SU-DHL-6 (cell line): ENCODE results near the gene SYPL2.

ENCODE experiments used
- H2AFZ ChIP-seq: fragments of 200-600 bp; sonication (generic); 2 replicates; pipeline ENCODE4 v1.6.1; 2014; ENCODE audit warnings: low read depth, mild to moderate bottlenecking, moderate library complexity, mixed read lengths, antibody characterized with exemption, low read length; ENCODE audit not compliant: severe bottlenecking
- H3F3A ChIP-seq: fragments of 200-600 bp; shearing (Covaris generic); 2 replicates; pipeline ENCODE4 v1.6.0; 2016; ENCODE audit warnings: antibody characterized with exemption, mild to moderate bottlenecking; ENCODE audit not compliant: insufficient read depth
- H3K27ac ChIP-seq: fragments of 200-600 bp; sonication (generic); 2 replicates; pipeline ENCODE4 v1.5.1; 2016; ENCODE audit warnings: low read depth, mild to moderate bottlenecking, low read length, moderate library complexity, mixed read lengths
- H3K27me3 ChIP-seq: fragments of 200-600 bp; sonication (generic), shearing (Covaris generic); 2 replicates; pipeline ENCODE4 v1.6.0; 2014; ENCODE audit warnings: mild to moderate bottlenecking, low read length
- H3K36me3 ChIP-seq: fragments of 200-600 bp; sonication (generic); 2 replicates; pipeline ENCODE4 v1.6.1; 2014; ENCODE audit warnings: mild to moderate bottlenecking, low read length, mixed read lengths
- H3K4me2 ChIP-seq: fragments of 300-600, 200-600 bp; shearing (Covaris generic), sonication (generic); 2 replicates; pipeline ENCODE4 v1.6.0; 2014; ENCODE audit warnings: low read length, low read depth, mild to moderate bottlenecking; ENCODE audit not compliant: poor library complexity, severe bottlenecking
- H3K4me3 ChIP-seq: fragments of 200-600 bp; sonication (generic); 2 replicates; pipeline ENCODE4 v1.5.1; 2014; ENCODE audit warnings: antibody characterized with exemption, low read length, mild to moderate bottlenecking, mixed read lengths; ENCODE audit not compliant: insufficient read depth, poor library complexity, severe bottlenecking
- H3K79me2 ChIP-seq: fragments of 200-600 bp; sonication (generic); 2 replicates; pipeline ENCODE4 v1.6.1; 2014; ENCODE audit warnings: mild to moderate bottlenecking, low read length, moderate library complexity; ENCODE audit not compliant: insufficient read depth
- H3K9ac ChIP-seq: fragments of 200-600 bp; sonication (generic); 2 replicates; pipeline ENCODE4 v1.7.0; 2014; ENCODE audit warnings: mild to moderate bottlenecking, low read length
- H3K9me2 ChIP-seq: fragments of 200-600 bp; sonication (generic); replicated peaks from 2 replicates; pipeline ENCODE4 v1.6.1; 2014; ENCODE audit warnings: low read length; ENCODE audit not compliant: insufficient read depth
- H3K9me3 ChIP-seq: fragments of 200-600 bp; sonication (generic); 2 replicates; pipeline ENCODE4 v1.6.1; 2014; ENCODE audit warnings: low read length, mixed read lengths; ENCODE audit not compliant: insufficient read depth
- H4K20me1 ChIP-seq: fragments of 200-600 bp; sonication (generic); 2 replicates; pipeline ENCODE4 v1.6.1; 2014; ENCODE audit warnings: low read depth, mild to moderate bottlenecking, antibody characterized with exemption, low read length, moderate library complexity, mixed read lengths
- CTCF ChIP-seq: fragments of 200-600 bp; sonication (generic); IDR thresholded peaks from one replicate; pipeline ENCODE4 v1.5.1; 2017; ENCODE audit warnings: antibody characterized with exemption, mild to moderate bottlenecking, low read length, moderate library complexity; ENCODE audit not compliant: insufficient read depth, poor library complexity, severe bottlenecking
- EZH2phosphoT487 ChIP-seq: fragments of 200-600 bp; sonication (generic), shearing (Covaris generic); conservative IDR thresholded peaks from 2 replicates; pipeline ENCODE4 v1.6.1; 2018; ENCODE audit warnings: mild to moderate bottlenecking, antibody characterized with exemption, low read length, moderate library complexity, mixed read lengths

SYPL2 gene

GRCh38 chr1:109426281-109427170 is 39.8 kb upstream of the SYPL2 start, which contains the start of gene PSMA5:
PSMA5 (minus strand) TSS chr1:109426448; CDS start chr1:109426330, 118 bp downstream.
- peak within 1 kb of the TSS; percentile 77 for H2AFZ ChIP-seq
- peak within 1 kb of the TSS; percentile 85 for H3K4me2 ChIP-seq
- H3K9ac ChIP-seq, result peak within 1 kb of the TSS; percentile 64
- peaks cover 4% of the 10 kb centered on the region for H3F3A ChIP-seq
- H3K9me2 ChIP-seq, result no peaks in the 10 kb centered on the region
- H3K27ac ChIP-seq, result peak within 1 kb of the TSS; percentile 82
- no peak for TF ChIP-seq CTCF
- TF ChIP-seq EZH2phosphoT487, result no peak
- H3K9me3 ChIP-seq, result no peaks in the 10 kb centered on the region
- H3K36me3 ChIP-seq, result peaks cover 2% of the 10 kb centered on the region; the same call in 1 of the 2 replicates
- H3K27me3 ChIP-seq, result no peaks in the 10 kb centered on the region
- peak within 1 kb of the TSS; percentile 77 for H3K4me3 ChIP-seq
- H3K79me2 ChIP-seq, result peaks cover 44% of the 10 kb centered on the region
- H4K20me1 ChIP-seq, result no peaks in the 10 kb centered on the region

DNA sequence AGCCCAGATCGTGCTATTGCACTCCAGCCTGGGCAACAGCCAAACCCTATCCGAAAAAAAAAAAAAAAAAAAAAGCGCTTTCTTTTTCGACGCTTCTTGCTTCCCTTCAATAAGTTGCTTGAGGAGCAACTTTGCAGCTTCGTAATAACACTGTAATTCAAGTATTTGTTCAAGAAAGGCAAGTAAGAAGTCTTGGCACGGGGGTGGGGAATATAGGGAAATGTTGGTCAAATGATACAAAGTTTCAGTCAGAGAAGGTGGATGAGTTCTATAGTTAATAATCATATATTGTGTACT is 39.2 kb upstream of the SYPL2 start:
- H3K27ac ChIP-seq, result no peak overlapping the region
- peaks cover 40% of the 10 kb centered on the region for H3K79me2 ChIP-seq
- no peaks in the 10 kb centered on the region for H4K20me1 ChIP-seq
- H2AFZ ChIP-seq, result peak overlapping the region; percentile 26
- H3K27me3 ChIP-seq, result no peaks in the 10 kb centered on the region
- peak overlapping the region; percentile 77 for H3K4me3 ChIP-seq
- no peaks in the 10 kb centered on the region for H3K9me2 ChIP-seq
- no peak for TF ChIP-seq CTCF
- no peak for TF ChIP-seq EZH2phosphoT487
- H3K9me3 ChIP-seq, result no peaks in the 10 kb centered on the region
- no peaks in the 10 kb centered on the region for H3K36me3 ChIP-seq
- peak overlapping the region; percentile 64 for H3K9ac ChIP-seq
- H3F3A ChIP-seq, result peaks cover 4% of the 10 kb centered on the region
- H3K4me2 ChIP-seq, result peak overlapping the region; percentile 85

DNA sequence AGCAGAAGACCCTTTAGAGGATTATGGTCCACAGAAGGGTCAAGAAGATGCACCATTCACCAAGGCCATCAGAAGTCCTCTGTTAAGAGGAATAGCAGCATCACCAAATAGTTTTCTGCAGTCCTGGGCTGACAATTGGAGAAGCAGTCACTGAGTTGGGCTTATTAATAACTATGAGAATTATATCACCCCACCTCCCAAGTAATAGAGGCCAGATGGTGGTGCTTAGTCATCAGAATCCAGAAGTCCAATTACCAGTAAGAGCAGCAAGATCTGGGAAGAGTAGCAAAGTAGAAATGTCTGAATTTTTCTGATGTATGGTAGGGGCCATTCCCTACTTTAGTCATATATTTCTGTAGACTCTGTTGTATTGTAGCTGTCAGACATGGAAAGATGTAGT is 34.0 kb upstream of the SYPL2 start:
- no peak for TF ChIP-seq CTCF
- TF ChIP-seq EZH2phosphoT487, result no peak

More for the DNA sequence above, 34.0 kb upstream of the SYPL2 start:
- no peaks in the 10 kb centered on the region for H4K20me1 ChIP-seq
- H3K4me2 ChIP-seq, result no peak overlapping the region
- H3K9me3 ChIP-seq, result no peaks in the 10 kb centered on the region
- H3K4me3 ChIP-seq, result no peak overlapping the region
- no peaks in the 10 kb centered on the region for H3F3A ChIP-seq
- H3K27me3 ChIP-seq, result no peaks in the 10 kb centered on the region
- no peak overlapping the region for H3K9ac ChIP-seq
- H3K36me3 ChIP-seq, result no peaks in the 10 kb centered on the region
- H3K79me2 ChIP-seq, result no peaks in the 10 kb centered on the region
- H2AFZ ChIP-seq, result no peak overlapping the region
- no peaks in the 10 kb centered on the region for H3K9me2 ChIP-seq
- H3K27ac ChIP-seq, result no peak overlapping the region
